ENCODE measurements around the gene NIPSNAP3A.

NIPSNAP3A gene

DNA sequence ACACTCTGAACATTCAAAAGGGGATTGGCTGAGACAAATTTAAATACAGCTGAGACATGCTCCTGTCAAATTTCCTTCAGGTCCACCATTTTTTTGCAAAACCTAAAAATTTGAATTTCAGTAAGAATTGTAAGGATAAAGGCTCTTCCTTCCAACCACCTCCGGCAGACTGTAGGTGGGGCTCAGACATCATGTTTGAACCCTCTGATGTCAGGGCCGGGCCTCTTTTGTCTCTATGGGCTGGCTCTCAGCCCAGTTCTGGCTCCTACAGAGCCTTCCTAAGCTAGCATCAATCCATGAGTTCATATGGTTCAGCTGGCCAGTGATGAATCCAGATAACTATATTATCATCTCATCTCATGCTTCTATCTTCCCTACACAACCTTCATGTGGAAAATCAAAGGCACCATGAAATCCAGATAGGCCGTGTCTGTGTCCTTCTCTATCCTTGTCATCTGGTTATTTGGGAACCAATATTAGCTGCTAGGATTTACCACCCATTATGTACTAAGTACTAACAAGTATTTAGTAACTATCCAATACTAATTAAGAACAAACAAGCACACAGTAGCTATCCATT lies 60.6 kb downstream of the NIPSNAP3A start:
- Histone ChIP-seq H3K27me3 (ENCODE audit: control insufficient read depth, insufficient read depth, low read length) (no peaks in the 10 kb centered on the region), H3K4me3 (ENCODE audit: low read depth, low read length) (no peak overlapping the region), H3K36me3 (ENCODE audit: control insufficient read depth, insufficient read depth, low read length) (peaks cover 14% of the 10 kb centered on the region), H3K4me1 (ENCODE audit: control insufficient read depth, insufficient read depth, low read length) (peaks cover 3% of the 10 kb centered on the region; the same call in 1 of the 2 replicates), H3K27ac (ENCODE audit: low read depth, low read length) (no peak overlapping the region), H3K9me3 (ENCODE audit: control insufficient read depth, insufficient read depth, low read depth, low read length) (no peaks in the 10 kb centered on the region), H3K9ac (ENCODE audit: low read length) (no peak overlapping the region)

All from HUES6 (cell line).